T-helper 9 cell (primary cell): Measurements from ENCODE around the gene ZNF83.

Source experiments
- DNase-seq: peaks from one replicate; pipeline ENCODE4 v3.0.0-alpha.2; 2020

The ZNF83 gene

GRCh38 chr19:52566588-52566987 is 71.6 kb downstream of the ZNF83 start:
- no peak for DNase-seq

GRCh38 chr19:52566121-52566520 is 72.0 kb downstream of the ZNF83 start:
- no peak for DNase-seq
